H7 (cell line): ENCODE data around the gene NOP56. TPM values are rescaled to one million over a fixed set of nuclear protein-coding genes. Genes with fewer than 3 reads are reported as not detected.

Experiments used
- DNase-seq: peaks from one replicate; pipeline ENCODE4 v3.0.0; 2012
- H3K27me3 ChIP-seq: 2 replicates; pipeline ENCODE4 v1.6.0; 2011; ENCODE audit warnings: mild to moderate bottlenecking, low read length; ENCODE audit not compliant: control insufficient read depth, insufficient read depth
- H3K36me3 ChIP-seq: replicated peaks from 2 replicates; pipeline ENCODE4 v1.5.1; 2011; ENCODE audit warnings: low read length; ENCODE audit not compliant: control insufficient read depth, insufficient read depth
- H3K4me3 ChIP-seq: 2 replicates; pipeline ENCODE4 v1.5.1; 2011; ENCODE audit warnings: low read depth, mild to moderate bottlenecking, control low read depth, low read length, moderate library complexity; ENCODE audit not compliant: insufficient read depth
- total RNA-seq: library from RNA; depleted of rRNA; stranded (reverse); fragments of >200 nt; shearing (Covaris generic); gene quantifications from 2 replicates; pipeline ENCODE4 v1.2.3, GENCODE V29; 2014; rRNA removed

The NOP56 gene
- total RNA-seq = 334 and 392 TPM in 2 replicates

- peak; percentile 98 for DNase-seq
- peak within 1 kb of the TSS; percentile 99 for H3K4me3 ChIP-seq
- H3K27me3 ChIP-seq = no peaks in the 10 kb centered on the region
- H3K36me3 ChIP-seq = peaks cover 39% of the 10 kb centered on the region
These were observed at the start of gene NOP56 for GRCh38 chr20:2651772-2652723. Gene NOP56 (plus strand): TSS chr20:2652632. CDS start chr20:2652661, 29 bp downstream.

DNA sequence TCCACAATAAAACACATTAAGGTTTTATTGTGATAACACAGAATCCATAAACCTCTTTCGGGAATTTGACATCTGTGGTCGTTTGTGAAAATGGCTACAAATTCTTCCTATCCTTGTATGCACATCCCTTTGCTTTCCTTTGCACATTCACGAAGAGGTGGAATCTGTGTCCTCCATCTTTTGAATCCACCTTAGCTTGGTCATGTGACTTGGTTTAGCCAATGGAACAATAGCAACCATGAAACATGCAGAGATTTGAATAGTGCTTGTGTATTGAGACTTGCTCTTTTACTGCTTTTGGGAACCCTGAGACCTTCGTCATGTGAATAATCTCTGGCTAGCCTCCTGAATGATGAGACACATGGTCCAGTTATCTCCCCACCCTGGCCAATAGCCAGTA is 49.7 kb upstream of the NOP56 start:
- Histone ChIP-seq H3K27me3 (no peaks in the 10 kb centered on the region), H3K4me3 (no peak overlapping the region), H3K36me3 (no peaks in the 10 kb centered on the region)
- DNase-seq = no peak

GRCh38 chr20:2603816-2604505 is 48.5 kb upstream of the NOP56 start:
- no peaks in the 10 kb centered on the region for H3K36me3 ChIP-seq
- no peak overlapping the region for H3K4me3 ChIP-seq
- DNase-seq = no peak

DNA sequence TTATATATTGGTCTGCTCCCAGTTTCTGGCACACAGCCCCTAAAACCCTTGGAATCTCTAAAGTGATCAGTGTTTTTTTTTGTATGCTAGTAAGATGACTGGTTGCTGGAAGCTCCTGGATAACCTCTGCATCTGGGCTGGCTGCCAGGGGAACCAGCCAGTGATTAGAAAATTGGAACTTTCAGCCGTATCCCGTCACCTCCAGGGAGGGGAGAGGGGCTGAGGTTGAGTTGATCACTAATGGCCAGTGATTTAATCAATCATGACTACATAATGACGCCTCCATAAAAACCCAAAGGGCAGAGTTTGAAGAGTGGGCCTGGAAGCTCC is 48.0 kb upstream of the NOP56 start:
- H3K4me3 ChIP-seq = no peak overlapping the region
- H3K27me3 ChIP-seq = no peaks in the 10 kb centered on the region
- H3K36me3 ChIP-seq = no peaks in the 10 kb centered on the region
- no peak for DNase-seq

More at GRCh38 chr20:2603816-2604505, 48.5 kb upstream of the NOP56 start:
- no peaks in the 10 kb centered on the region for H3K27me3 ChIP-seq

DNA sequence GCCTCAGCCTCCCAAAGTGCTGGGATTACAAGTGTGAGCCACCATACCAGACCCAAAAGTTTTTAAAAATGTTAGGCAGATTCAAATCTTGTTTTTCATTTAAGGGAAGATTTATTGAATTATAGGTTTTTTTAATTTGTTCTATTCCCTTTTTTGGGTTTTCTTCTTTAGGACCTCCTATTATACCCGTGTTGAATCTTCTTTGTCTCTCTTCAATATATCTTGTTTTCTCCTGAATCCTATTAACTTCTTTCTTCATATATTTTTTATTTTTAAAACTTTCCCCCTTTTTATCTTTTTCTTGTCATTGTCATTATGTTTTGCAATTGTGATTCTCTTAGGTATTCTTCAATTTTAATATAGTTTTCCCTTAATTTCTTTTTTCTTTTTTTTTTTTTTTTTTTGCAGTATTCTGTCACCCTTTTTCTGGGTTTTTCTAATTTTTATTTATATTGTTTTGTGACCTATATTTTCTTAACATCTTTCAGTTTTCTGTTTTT is 45.9 kb upstream of the NOP56 start:
- no peak for DNase-seq
- H3K36me3 ChIP-seq = no peaks in the 10 kb centered on the region
- peaks cover 1% of the 10 kb centered on the region; the same call in 1 of the 2 replicates for H3K27me3 ChIP-seq
- H3K4me3 ChIP-seq = no peak overlapping the region

GRCh38 chr20:2610326-2610725 is 42.1 kb upstream of the NOP56 start:
- DNase-seq = no peak
- Histone ChIP-seq H3K27me3 (peaks cover 1% of the 10 kb centered on the region; the same call in 1 of the 2 replicates), H3K4me3 (no peak overlapping the region), H3K36me3 (no peaks in the 10 kb centered on the region)

DNA sequence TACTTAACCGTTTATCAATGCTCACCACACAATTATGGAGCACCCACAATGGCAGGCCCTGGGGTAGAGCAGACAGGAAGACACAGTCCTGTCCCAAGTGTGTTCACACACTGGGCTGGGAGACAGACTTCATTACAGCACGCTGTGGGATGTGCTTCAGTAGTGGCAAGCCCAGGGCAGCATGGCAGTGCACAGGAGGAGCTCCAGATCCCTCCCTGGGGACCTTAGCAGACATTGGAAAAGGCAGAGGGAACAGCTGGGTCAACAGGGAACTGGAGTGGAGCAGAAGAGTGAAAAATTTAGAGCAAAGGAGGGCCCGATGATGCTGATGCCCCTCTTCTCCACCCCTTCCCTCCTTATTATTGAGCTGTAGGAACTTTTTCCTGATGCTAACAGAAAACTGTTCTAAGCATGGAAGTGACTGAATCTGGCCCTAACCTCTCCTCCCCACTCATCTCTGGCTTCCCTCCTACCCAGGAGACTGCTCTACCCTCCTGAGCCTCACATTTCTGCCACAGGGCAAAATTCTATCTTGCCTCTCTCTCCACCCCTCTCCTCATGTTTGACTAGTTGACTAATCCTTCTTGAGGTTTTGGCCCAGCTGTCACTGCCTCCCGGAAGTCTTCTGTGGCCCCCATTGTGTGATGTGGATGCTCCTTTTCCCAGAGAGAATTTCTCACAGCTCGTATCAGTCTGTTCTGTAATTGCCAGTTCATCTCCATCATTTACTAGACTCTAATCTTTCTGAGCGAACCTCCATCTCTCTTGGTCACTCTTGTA is 41.3 kb upstream of the NOP56 start:
- no peak for DNase-seq
- no peaks in the 10 kb centered on the region for H3K36me3 ChIP-seq
- peaks cover 1% of the 10 kb centered on the region; the same call in 1 of the 2 replicates for H3K27me3 ChIP-seq
- no peak overlapping the region for H3K4me3 ChIP-seq

DNA sequence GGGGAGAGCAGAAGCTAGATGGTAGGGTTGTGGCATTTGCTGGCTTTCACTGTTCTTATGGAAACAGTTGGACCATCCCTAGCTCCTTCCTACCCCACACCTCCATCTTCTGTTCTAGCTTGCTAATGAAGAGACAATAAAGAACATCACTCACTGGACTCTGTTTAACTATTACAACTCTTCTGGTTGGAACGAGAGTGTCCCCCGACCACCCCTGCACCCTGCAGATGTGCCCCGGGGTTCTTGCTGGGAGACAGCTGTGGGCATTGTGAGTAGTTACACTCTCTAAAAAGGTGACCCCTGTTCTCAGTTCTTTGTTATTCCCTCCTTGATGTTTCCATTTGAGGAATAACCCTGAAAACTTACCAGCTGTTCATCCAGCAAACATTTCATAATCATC is 40.4 kb upstream of the NOP56 start:
- DNase-seq = no peak
- Histone ChIP-seq H3K27me3 (peaks cover 1% of the 10 kb centered on the region; the same call in 1 of the 2 replicates), H3K36me3 (no peaks in the 10 kb centered on the region), H3K4me3 (no peak overlapping the region)

DNA sequence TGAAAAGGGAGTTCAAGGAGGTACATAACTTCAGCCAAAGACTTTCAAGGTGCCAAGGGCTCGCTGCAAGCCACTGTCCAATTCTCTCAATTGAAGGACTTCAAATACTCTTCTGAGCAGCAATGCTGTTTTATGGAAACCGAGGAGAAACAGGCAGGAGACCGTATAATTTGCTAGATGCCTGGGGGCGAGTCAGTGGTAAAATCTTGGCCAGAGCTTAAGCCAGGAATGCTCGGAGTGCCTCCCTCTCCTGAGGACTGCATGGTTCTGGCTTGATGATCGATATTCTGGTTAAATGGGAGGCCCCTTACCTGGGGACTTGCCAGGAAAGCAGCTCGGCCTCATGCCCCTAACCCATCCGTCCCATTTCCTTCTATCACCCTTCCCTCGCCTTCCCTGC is 35.8 kb upstream of the NOP56 start:
- H3K4me3 ChIP-seq = no peak overlapping the region
- H3K36me3 ChIP-seq = no peaks in the 10 kb centered on the region
- DNase-seq = no peak
- H3K27me3 ChIP-seq = no peaks in the 10 kb centered on the region

- DNase-seq = no peak
- Histone ChIP-seq H3K4me3 (no peak overlapping the region), H3K27me3 (no peaks in the 10 kb centered on the region), H3K36me3 (no peaks in the 10 kb centered on the region)
These were observed 35.2 kb upstream of the NOP56 start for GRCh38 chr20:2617099-2617714.

- no peak for DNase-seq
- H3K36me3 ChIP-seq = no peaks in the 10 kb centered on the region
- H3K4me3 ChIP-seq = no peak overlapping the region
- H3K27me3 ChIP-seq = no peaks in the 10 kb centered on the region
These were observed 33.6 kb upstream of the NOP56 start for GRCh38 chr20:2618815-2619214.

DNA sequence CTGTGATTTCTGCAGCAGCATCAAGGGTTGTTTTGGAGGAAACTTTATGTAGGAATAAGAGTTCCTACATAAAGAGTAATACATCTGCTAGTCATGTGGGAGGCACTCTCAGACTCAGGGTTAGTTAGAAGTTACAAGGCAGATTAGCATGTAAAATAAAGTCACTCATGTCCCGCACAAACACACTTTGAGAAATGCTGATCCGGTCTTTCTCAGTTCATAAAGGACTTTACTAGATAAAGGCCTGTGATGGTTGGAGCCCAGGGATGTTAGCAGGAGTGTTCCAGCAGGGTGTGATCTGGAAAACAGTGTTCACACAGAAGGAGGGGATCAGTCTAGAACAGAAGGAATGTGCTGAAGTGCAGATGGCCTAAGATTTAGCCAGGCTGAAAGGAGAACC is 33.1 kb upstream of the NOP56 start:
- Histone ChIP-seq H3K4me3 (no peak overlapping the region), H3K27me3 (no peaks in the 10 kb centered on the region)

DNA sequence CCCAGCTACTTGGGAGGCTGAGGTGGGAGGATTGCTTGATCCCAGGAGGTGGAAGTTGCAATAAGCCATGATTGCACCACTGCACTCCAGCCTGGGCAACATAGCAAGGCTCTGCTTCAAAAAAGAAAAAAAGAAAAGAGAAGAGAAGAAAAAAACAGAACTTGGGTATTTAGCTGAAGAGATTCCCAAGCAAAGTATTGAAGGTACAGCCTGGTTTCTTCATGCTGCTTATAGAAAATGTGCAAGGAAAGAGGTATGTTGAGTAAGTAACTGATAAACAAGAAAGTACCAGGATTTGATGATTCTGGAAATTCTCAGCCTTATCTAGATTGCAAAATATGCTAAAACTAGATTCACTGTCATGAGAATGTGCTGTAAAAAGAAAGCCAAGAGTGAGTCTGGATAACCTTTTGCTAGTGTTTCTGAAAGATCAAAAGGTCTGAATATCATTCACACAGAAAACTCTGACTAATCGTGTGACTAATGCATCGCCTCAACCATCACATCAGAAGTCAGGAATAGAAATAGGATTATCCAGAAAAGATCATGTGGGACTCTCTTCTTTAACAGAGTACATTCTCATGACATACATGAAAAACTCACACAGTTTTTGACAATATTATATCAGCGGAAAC is 32.4 kb upstream of the NOP56 start:
- no peak overlapping the region for H3K4me3 ChIP-seq
- DNase-seq = no peak
- H3K27me3 ChIP-seq = no peaks in the 10 kb centered on the region
- no peaks in the 10 kb centered on the region for H3K36me3 ChIP-seq

More for the DNA sequence above, 33.1 kb upstream of the NOP56 start:
- H3K36me3 ChIP-seq = no peaks in the 10 kb centered on the region
- no peak for DNase-seq
